OCI-LY7 (cell line): ENCODE measurements around the gene RCOR3. TPM values are rescaled to one million over a fixed set of nuclear protein-coding genes. Genes with fewer than 3 reads are reported as not detected.

Experiments used
- BruUV-seq: library from RNA; stranded (reverse); fragments of 400-500 nt; replicated peaks from 2 replicates; lab custom pipeline; 2021; lab: Mats Ljungman, UMichigan
- CTCF ChIA-PET: fragments of 300-600 bp; sonication (Branson Sonifier 250); formaldehyde crosslinking; loops from one replicate; lab custom pipeline; 2022; ENCODE audit warnings: antibody characterized with exemption; ENCODE audit not compliant: unreplicated experiment; lab: Charles Lee
- POLR2A ChIA-PET: fragments of 300-600 bp; sonication (Branson Sonifier 250); formaldehyde crosslinking; loops from one replicate; lab custom pipeline; 2022; ENCODE audit warnings: antibody characterized with exemption; lab: Charles Lee
- DNase-seq: peaks from one replicate; pipeline ENCODE4 v3.0.0-alpha.2; 2015; ENCODE audit warnings: low spot score
- H2AFZ ChIP-seq: fragments of 200-600 bp; sonication (generic), shearing (Covaris generic); 2 replicates; pipeline ENCODE4 v1.6.1; 2014; ENCODE audit warnings: mild to moderate bottlenecking, antibody characterized with exemption, low read length, moderate library complexity
- H3K27ac ChIP-seq: fragments of 200-600 bp; sonication (generic); 2 replicates; pipeline ENCODE4 v1.5.1; 2014; ENCODE audit warnings: mixed run types, low read depth, mild to moderate bottlenecking, moderate library complexity, low read length, inconsistent platforms; ENCODE audit not compliant: poor library complexity, severe bottlenecking
- H3K36me3 ChIP-seq: fragments of 200-600 bp; sonication (generic); 2 replicates; pipeline ENCODE4 v1.6.1; 2014; ENCODE audit warnings: mild to moderate bottlenecking, antibody characterized with exemption, low read length, moderate library complexity, mixed read lengths; ENCODE audit not compliant: insufficient read depth
- H3K4me1 ChIP-seq: fragments of 200-600 bp; sonication (generic); 2 replicates; pipeline ENCODE4 v1.5.1; 2014; ENCODE audit warnings: mild to moderate bottlenecking, low read length; ENCODE audit not compliant: insufficient read depth, poor library complexity, severe bottlenecking
- H3K4me2 ChIP-seq: fragments of 200-600 bp; sonication (generic); 2 replicates; pipeline ENCODE4 v1.6.1; 2014; ENCODE audit warnings: mild to moderate bottlenecking, low read length
- H3K4me3 ChIP-seq: fragments of 200-600 bp; sonication (generic); 2 replicates; pipeline ENCODE4 v1.5.1; 2014; ENCODE audit warnings: mild to moderate bottlenecking, low read depth, low read length; ENCODE audit not compliant: poor library complexity, severe bottlenecking
- H3K79me2 ChIP-seq: fragments of 200-600 bp; sonication (generic); 2 replicates; pipeline ENCODE4 v1.6.1; 2016; ENCODE audit warnings: low read depth, mild to moderate bottlenecking, low read length, moderate library complexity, mixed read lengths; ENCODE audit not compliant: insufficient read depth
- H3K9me2 ChIP-seq: fragments of 200-600 bp; sonication (generic); 2 replicates; pipeline ENCODE4 v1.6.1; 2016; ENCODE audit warnings: mild to moderate bottlenecking, low read length, mixed read lengths; ENCODE audit not compliant: insufficient read depth
- H3K9me3 ChIP-seq: fragments of 200-600 bp; sonication (generic); 2 replicates; pipeline ENCODE4 v1.6.1; 2014; ENCODE audit warnings: mild to moderate bottlenecking, mixed run types, low read length, mixed read lengths
- H4K20me1 ChIP-seq: fragments of 200-600 bp; sonication (generic); 2 replicates; pipeline ENCODE4 v1.6.1; 2014; ENCODE audit warnings: mild to moderate bottlenecking, antibody characterized with exemption, low read length, moderate library complexity, mixed read lengths; ENCODE audit not compliant: insufficient read depth
- CTCF ChIP-seq: fragments of 200-600 bp; sonication (generic); conservative IDR thresholded peaks from 2 replicates; pipeline ENCODE4 v1.5.1; 2014; ENCODE audit warnings: mild to moderate bottlenecking, antibody characterized with exemption, low read length, moderate library complexity, mixed read lengths
- EZH2phosphoT487 ChIP-seq: fragments of 200-600 bp; sonication (generic); IDR thresholded peaks from 2 replicates; pipeline ENCODE4 v1.6.1; 2018; ENCODE audit warnings: low read depth, borderline replicate concordance, mild to moderate bottlenecking, mixed run types, antibody characterized with exemption, low read length, moderate library complexity, mixed read lengths
- intact Hi-C: fragments of 100-400 bp; cut with micrococcal nuclease; formaldehyde crosslinking; loops from one replicate; pipeline ENCODE4 v1.10.0; 2022; ENCODE audit not compliant: unreplicated experiment
- total RNA-seq, 2 experiments: library from RNA; depleted of rRNA in 1 of 2; stranded (reverse); fragments of >200 nt in 1 of 2; shearing (Covaris generic) in 1 of 2; gene quantifications; 2 replicates each; pipeline ENCODE4 v1.2.3, GENCODE V29; 2014 to 2022

The RCOR3 gene
- total RNA-seq, 2 experiments from 2014 or later = 34.8 to 62.3 TPM

- H3K36me3 ChIP-seq = peaks cover 73% of the 10 kb centered on the region
- H4K20me1 ChIP-seq = no peaks in the 10 kb centered on the region
- H3K27ac ChIP-seq = no peak overlapping the region
- no peaks in the 10 kb centered on the region for H3K79me2 ChIP-seq
- H3K9me3 ChIP-seq = no peaks in the 10 kb centered on the region
- intact Hi-C loops = no loop called here
- BruUV-seq = no TSS peak
- no peak for TF ChIP-seq CTCF
- no peak for TF ChIP-seq EZH2phosphoT487
- H2AFZ ChIP-seq = no peak overlapping the region
- no peak overlapping the region for H3K4me2 ChIP-seq
- ChIA-PET CTCF (no interaction called here), POLR2A (interaction anchor here (1.6 kb wide), 1 partner anchor 26 kb away, joined by 5 read pairs; no protein-coding TSS in a partner anchor)
- no peak for DNase-seq
- no peaks in the 10 kb centered on the region for H3K4me1 ChIP-seq
- H3K4me3 ChIP-seq = no peak overlapping the region
- no peaks in the 10 kb centered on the region for H3K9me2 ChIP-seq
These were observed 102.0 kb downstream of the RCOR3 start for GRCh38 chr1:211361202-211361601.

Other genes starting within 250 kb of the RCOR3 start
- not detected in 2 replicates for gene KCNH1, start 125.2 kb upstream of the RCOR3 start, total RNA-seq (2014; rRNA removed; shearing (Covaris generic))
- gene KCNH1, start 125.2 kb upstream of the RCOR3 start, total RNA-seq (2022) = not detected in 2 replicates
- 23.0 and 24.2 TPM in 2 replicates for gene TRAF5, start 67.5 kb downstream of the RCOR3 start, total RNA-seq (2014; rRNA removed; shearing (Covaris generic))
- 54.4 and 61.1 TPM in 2 replicates for gene TRAF5, start 67.5 kb downstream of the RCOR3 start, total RNA-seq (2022)
- gene RD3, start 232.8 kb downstream of the RCOR3 start, total RNA-seq (2014; rRNA removed; shearing (Covaris generic)) = not detected in 2 replicates
- not detected in 2 replicates for gene RD3, start 232.8 kb downstream of the RCOR3 start, total RNA-seq (2022)